G401.6 (cell line): ENCODE data around the gene ZFYVE1.
"Not testable (repeated sequence)": the region's sequence is repeated elsewhere in the genome, so short reads cannot be mapped to it uniquely, and the experiment has no call there.

Experiments used
- FAIRE-seq: peaks from 2 replicates; lab custom pipeline; 2012; peaks lifted over from hg19 to GRCh38; lab: Jason Lieb, UNC

Gene ZFYVE1

GRCh38 chr14:72956741-72957140 is 70.2 kb downstream of the ZFYVE1 start:
- not testable (repeated sequence) for FAIRE-seq

DNA sequence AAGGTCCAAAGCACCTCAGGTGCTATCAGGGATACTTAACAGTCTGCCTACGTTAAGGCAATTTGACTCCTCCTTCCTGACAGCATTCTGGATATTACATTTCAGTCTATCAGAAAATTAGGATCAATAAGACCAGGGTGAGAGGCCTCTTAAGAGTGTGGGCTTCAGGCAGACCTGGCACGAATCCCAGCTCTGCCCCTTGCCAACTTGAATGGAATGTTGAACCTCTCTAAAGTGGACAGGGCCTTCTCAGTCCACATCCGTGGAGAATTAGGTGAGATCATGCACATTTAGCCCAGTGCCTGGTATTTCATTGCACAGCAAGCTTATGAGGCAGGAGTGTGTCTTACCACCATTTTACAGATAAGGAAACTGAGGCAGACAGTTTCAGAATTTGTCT is 74.7 kb downstream of the ZFYVE1 start:
- no peak for FAIRE-seq

DNA sequence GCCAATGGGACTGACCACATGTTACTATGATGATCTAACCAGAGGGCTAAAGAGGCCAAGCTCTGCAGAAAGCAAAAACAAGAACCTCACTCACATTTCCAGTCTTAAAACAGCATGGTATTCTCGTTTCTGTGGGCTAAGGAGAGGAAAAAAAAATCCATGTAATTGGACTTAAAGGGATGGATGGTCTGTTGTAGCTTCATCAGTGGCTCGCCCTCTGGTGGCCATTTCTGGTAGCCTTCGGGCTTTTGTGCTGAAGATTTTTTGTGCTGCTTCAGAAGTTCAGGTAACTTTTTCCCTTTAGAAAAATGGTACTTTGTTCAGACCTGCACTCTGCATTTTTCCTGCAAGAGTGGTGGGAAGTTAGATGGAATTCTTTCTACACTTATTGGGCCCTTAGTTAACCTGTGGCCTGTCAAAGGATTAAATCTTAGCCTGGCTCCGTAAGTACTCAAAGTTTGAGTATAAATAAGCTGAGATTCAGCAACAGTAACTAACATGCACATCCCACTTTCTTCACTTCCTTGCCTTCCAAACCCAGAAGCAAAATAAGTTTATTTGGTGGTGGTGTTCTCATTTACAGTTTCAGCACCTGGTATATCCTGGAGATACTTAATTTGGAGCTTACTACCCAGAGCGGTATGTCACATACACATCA is 78.3 kb downstream of the ZFYVE1 start:
- FAIRE-seq: peak; percentile 94

DNA sequence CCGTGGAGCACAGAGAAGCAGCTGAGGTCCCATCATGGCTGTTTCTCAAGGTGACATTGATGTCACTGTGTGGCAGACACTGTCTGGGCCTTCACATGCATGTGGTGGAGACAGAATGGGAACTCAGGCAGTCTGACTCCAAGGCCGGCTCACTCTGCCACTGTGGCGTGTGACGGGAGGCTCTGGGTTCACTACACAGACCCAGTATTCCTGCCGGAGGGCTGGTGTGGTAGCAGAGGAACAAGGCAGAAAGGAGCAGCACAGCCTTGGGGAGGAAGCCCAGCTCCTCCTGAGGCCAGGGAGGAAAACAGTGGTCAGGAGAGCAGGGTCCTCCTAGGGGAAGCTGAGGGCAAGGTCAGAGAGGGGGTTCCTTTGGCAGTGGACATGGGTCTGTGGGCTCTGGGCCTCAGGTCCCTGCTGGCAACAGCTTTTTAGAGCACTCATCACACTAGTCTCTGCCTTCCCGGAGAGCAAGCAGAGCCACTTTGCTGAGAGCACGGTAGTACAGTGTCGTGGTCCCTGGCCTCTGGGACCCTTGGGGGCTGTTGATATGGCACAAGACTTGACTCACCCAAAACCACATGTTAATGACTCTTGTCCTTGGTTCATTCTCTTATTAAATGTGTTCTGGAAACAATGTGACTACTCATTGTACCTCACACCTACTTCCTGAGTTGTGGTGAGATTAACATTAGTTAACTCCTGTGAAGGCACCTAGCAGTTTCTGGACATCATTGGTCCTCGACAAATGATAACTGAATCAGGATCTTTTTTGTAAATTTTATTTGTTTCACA is 79.3 kb downstream of the ZFYVE1 start:
- FAIRE-seq: no peak

- FAIRE-seq: no peak
These were observed 80.4 kb downstream of the ZFYVE1 start for GRCh38 chr14:72946491-72946890.

GRCh38 chr14:72945356-72946027 is 81.4 kb downstream of the ZFYVE1 start:
- no peak for FAIRE-seq

- no peak for FAIRE-seq
These were observed 83.0 kb downstream of the ZFYVE1 start for GRCh38 chr14:72943876-72944430.

GRCh38 chr14:72942934-72943333 is 84.0 kb downstream of the ZFYVE1 start:
- no peak for FAIRE-seq

DNA sequence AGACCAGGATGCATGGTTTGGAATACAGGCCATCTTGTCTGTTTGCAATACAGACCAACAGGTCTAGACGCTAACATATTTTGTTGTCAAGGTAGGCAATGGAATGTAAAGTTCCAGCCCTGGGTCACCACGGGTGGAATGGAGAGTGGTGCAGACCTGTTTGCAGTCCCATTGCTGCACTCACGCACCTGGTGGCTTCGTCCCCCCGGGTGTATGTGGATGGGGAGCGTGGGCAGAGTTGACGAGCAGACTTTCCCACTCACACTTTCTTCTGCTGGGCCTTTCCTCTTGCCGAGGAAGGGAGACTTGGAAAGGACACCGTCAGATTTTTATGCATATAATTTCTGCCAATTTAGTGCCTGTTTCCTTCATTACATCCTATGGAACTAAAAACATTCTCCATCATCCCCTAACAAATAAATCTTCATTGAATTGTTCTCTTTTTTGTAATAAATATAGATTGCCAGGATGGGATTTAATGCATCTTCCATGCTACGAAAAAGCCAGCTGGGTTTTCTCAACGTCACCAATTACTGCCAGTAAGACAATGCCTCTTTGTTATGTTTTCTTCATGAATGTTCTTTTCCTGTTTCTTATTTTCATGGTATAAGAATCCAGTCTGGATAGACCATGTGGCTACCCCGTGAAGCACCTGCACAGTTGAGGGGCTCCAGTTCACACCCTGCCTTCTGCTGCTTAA is 85.5 kb downstream of the ZFYVE1 start:
- FAIRE-seq: no peak

DNA sequence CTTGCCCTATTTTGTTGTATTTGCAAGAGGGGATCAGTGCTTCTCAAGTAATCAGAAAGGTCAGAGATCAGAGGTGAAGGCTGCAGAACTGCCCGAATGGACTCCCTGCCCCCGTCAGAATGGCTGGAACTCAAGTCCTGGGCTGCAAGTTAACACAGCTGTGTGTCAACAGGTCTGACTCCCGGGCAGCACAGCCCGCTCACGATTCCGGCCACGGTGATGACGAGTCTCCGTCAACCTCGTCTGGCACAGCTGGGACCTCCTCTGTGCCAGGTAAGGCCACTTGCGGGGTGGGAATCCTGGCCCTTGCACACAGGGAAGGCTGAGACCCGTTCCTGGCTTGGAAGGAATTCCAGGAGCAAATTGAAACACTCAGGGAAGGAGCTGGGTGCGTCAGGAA is 87.3 kb downstream of the ZFYVE1 start:
- no peak for FAIRE-seq

DNA sequence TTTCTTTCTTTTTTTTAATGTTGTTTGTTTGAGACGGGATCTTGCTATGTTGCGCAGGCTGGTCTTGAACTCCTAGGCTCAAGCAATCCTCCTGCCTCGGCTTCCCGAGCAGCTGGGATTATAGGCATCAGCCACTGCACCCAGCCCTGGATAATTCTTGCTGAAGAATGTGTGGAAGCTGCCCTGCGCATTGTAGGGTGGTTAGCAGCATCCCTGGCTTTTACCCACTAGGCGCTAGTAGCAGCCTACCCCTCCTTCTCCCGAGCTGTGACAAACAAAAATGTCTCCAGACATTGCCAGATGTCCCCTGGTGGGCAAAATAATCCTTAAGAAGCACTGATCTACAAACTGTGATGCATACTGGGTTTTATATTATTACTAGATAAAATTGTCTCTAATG is 94.0 kb downstream of the ZFYVE1 start:
- FAIRE-seq: no peak

DNA sequence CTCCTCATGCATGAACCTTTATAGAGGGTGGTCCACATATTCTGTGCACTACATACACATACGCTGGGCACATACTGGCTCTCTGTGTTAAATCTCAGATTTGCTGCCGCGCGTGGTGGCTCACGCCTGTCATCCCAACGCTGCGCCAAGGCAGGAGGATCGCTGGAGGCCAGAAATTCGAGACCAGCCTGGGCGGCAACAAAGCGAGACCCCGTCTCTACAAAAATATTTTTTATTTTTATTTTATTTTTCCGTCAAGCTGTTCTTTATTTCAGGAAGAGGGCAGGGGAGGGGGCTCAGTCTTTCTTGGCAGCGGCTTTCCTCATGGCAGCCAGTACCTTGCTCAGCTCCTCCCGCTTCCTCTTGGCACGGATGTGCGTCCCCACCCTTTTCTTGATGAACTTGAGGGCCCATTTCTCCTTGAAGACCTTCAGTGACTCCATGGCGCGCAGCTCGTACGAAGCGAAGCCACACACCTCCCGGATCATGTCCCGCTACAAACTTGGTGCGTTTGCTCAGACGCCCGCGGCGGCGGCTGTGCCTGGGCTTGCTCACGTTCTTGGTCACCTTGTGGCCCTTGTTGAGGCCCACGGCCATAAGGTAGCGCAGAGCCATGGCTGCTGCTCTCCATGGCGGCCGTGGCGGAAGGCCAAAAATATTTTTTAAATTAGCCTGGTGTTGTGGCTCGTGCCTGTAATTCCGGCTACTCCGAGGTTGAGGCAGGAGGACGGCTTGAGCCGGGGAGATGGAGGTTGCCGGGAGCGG is 97.4 kb downstream of the ZFYVE1 start:
- no peak for FAIRE-seq

DNA sequence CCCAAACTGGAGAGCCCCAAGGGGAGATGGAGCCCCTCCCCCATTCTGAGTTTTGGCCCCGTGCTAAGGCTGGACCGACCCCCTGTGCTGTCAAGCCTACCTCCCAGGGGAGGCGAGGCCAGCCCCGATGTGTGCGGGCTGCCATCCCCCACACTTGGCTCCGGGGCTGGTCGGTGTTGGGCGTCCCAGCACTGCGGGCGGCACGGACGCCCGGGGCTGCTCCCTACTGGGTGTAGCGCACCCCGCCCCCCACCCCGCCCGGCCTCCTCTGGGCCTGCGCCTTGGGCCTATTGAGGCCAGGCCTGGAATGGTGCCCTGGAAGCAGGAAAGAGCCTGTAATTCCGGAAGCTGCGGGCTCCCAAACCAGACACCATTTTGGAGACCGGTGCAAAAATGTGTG is 98.0 kb downstream of the ZFYVE1 start:
- no peak for FAIRE-seq

GRCh38 chr14:72926292-72927028 is 100.4 kb downstream of the ZFYVE1 start, which contains the start of gene DCAF4:
Gene DCAF4 (plus strand): TSS chr14:72926464. CDS start chr14:72937979, 11,515 bp downstream.
- peak; percentile 97 for FAIRE-seq

DNA sequence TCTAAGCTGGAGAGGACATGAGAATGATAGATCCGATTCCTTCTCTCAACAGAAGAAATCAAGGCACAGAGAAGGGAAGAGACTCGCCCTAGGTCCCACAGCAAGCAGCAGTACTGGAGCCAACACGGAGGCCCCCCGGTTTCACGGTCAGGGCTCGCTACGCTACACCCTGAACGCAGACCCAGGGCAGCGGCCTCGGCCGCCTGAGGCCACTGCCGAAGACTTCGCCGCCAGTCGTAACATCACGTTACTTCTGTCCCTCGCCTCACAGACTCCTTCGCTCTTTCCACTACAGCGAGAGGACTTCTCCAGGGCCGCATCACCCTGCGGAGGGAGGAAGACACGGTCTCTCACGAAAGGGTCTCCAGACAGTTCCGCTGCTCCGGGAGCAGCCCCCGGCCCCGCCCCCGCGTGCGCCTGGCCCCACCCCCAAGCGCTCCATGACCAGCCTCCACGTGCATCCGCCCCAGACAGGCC is 101.1 kb downstream of the ZFYVE1 start:
- no peak for FAIRE-seq

DNA sequence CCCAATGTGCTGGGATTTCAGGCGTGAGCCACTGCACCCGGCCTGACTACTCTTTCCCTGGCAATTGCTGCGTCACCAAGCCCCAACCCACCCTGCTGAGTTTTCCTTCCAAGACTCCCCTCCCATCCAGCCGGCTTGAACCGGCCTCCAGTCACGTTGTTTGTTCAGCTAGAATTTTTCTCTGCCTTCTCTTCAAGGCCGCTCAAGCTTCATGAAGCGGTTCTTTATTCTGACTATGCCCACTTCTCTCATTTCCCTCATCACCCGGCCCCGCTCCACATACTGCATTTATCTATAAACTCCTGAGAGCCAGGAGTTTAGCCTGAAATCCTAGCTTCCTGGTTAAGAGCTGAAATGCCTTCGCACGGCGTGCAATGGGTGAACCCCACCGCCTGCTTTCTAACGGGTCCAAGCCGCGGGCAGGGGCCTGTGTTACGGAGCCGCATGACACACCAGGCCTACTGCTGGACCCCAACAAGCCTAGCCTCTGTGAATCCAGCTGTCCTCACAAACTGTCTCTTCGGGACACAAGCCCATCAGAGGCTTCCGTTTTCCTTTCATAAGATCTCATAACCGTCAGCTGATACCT is 101.6 kb downstream of the ZFYVE1 start:
- FAIRE-seq: no peak

GRCh38 chr14:72924337-72924736 is 102.6 kb downstream of the ZFYVE1 start:
- FAIRE-seq: no peak

DNA sequence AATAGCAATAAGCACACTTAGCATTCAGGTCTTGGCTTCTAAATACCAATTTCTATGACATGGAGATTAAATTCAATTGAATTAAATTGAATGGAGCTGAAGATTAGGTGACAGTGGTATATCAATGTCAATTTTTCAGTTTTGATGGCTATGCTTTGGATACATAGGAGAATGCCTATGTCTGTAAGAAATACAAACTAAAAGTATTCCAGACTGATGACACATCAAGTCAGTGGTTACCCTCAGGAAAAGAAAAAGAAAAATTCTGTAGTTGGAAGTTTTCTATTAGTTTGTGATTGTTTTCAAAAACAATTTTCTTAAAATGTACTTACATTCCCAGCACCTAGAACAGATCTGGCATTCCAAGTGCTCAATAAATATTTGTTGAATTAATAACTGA is 105.5 kb downstream of the ZFYVE1 start:
- no peak for FAIRE-seq

- FAIRE-seq: no peak
These were observed 106.9 kb downstream of the ZFYVE1 start for GRCh38 chr14:72920008-72920407.
